ENCODE data around the gene SRBD1.

SRBD1 gene

GRCh38 chr2:45477546-45477945 lies 133.5 kb downstream of the SRBD1 start:
- H3K4me3 ChIP-seq (ENCODE audit: control insufficient read depth, low read depth, low read length), result no peak overlapping the region

DNA sequence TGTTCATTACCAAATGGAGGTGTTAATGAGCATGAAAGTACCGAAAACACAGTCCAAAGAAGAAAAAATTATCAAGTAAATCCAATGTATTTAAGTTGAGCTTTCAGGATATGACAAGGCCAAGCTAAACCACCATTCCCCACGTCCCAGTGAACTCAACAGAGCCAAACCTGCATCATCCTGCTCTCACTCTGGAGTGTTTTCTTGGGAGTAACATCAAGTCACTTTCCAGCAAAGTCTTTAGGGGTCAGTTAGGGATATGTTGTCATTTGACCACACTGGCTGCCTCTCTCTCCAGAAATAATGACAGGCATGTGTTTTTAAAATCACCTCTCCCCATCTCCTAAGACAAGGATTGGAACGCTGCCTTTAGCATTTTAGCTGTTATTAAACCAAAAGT lies 140.5 kb downstream of the SRBD1 start:
- DNase-seq (ENCODE audit: low read depth), result no peak
- no peak overlapping the region for H3K4me3 ChIP-seq (ENCODE audit: control insufficient read depth, low read depth, low read length)
- TF ChIP-seq, protein P1, sequence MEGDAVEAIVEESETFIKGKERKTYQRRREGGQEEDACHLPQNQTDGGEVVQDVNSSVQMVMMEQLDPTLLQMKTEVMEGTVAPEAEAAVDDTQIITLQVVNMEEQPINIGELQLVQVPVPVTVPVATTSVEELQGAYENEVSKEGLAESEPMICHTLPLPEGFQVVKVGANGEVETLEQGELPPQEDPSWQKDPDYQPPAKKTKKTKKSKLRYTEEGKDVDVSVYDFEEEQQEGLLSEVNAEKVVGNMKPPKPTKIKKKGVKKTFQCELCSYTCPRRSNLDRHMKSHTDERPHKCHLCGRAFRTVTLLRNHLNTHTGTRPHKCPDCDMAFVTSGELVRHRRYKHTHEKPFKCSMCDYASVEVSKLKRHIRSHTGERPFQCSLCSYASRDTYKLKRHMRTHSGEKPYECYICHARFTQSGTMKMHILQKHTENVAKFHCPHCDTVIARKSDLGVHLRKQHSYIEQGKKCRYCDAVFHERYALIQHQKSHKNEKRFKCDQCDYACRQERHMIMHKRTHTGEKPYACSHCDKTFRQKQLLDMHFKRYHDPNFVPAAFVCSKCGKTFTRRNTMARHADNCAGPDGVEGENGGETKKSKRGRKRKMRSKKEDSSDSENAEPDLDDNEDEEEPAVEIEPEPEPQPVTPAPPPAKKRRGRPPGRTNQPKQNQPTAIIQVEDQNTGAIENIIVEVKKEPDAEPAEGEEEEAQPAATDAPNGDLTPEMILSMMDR (IDR thresholded peaks at IDR 0.05; ENCODE audit: control insufficient read depth, insufficient read depth, low read depth, low read length, missing control alignments), result no peak

More at GRCh38 chr2:45477546-45477945, 133.5 kb downstream of the SRBD1 start:
- no peak for DNase-seq (ENCODE audit: low read depth)
- TF ChIP-seq, protein P1 (IDR thresholded peaks at IDR 0.05; ENCODE audit: control insufficient read depth, insufficient read depth, low read depth, low read length, missing control alignments), result no peak

GRCh38 chr2:45469314-45470099 lies 141.6 kb downstream of the SRBD1 start:
- H3K4me3 ChIP-seq (ENCODE audit: control insufficient read depth, low read depth, low read length), result no peak overlapping the region
- TF ChIP-seq, protein P1 (IDR thresholded peaks at IDR 0.05; ENCODE audit: control insufficient read depth, insufficient read depth, low read depth, low read length, missing control alignments), result no peak
- DNase-seq (ENCODE audit: low read depth), result no peak

DNA sequence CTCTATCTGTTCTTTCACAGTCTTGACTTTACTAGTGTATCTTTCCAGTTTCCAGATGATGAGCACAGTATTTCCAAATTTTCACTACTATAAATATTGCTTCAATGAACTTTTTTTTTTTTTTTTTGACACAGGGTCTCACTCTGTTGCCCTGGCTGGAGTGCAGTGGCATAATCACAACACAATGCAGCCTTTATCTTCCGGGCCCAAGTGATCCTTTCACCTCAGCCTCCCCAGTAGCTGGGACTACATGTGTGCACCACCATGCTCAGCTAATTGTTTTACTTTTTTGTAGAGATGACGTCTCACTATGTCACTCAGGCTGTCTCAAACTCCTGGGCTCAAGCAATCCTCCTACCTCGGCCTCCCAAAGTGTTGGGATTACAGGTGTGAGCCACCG lies 142.8 kb downstream of the SRBD1 start:
- TF ChIP-seq, protein P1 (IDR thresholded peaks at IDR 0.05; ENCODE audit: control insufficient read depth, insufficient read depth, low read depth, low read length, missing control alignments), result no peak
- no peak overlapping the region for H3K4me3 ChIP-seq (ENCODE audit: control insufficient read depth, low read depth, low read length)
- no peak for DNase-seq (ENCODE audit: low read depth)

DNA sequence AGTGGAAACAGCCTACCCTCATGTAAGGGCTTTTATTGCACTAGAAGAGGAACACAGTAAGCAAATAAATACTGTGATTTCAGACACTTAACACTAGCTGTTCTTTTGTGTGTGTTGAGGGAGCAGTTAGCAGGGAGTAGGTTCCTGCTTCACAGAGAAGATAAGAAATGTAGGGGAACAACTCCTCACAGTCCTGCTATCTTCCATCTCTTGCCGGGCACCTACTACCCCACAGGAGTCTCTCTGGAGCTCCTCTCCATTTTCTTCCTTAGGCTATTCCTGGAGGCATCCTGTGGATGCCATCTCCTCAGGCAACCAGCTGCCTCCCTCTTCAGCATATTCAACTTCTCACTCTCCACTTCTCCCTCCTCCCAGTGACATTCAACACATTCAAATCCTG lies 145.0 kb downstream of the SRBD1 start:
- TF ChIP-seq, protein P1 (IDR thresholded peaks at IDR 0.05; ENCODE audit: control insufficient read depth, insufficient read depth, low read depth, low read length, missing control alignments), result no peak
- H3K4me3 ChIP-seq (ENCODE audit: control insufficient read depth, low read depth, low read length), result no peak overlapping the region
- DNase-seq (ENCODE audit: low read depth), result no peak

- DNase-seq (ENCODE audit: low read depth), result no peak
- no peak overlapping the region for H3K4me3 ChIP-seq (ENCODE audit: control insufficient read depth, low read depth, low read length)
- TF ChIP-seq, protein P1 (IDR thresholded peaks at IDR 0.05; ENCODE audit: control insufficient read depth, insufficient read depth, low read depth, low read length, missing control alignments), result no peak
These were observed 150.2 kb downstream of the SRBD1 start for GRCh38 chr2:45460825-45461224.

Measured in AG09309 (cell line).